ENCODE results near the gene JSRP1.

- TF ChIP-seq CTCF (IDR thresholded peaks at IDR 0.05; ENCODE audit: control extremely low read depth in 1 of 3, insufficient read depth in 1 of 3, low read depth in 1 of 3, low read length in 3 of 3) (no peak), JUN (IDR thresholded peaks at IDR 0.05; ENCODE audit: low read depth, low read length) (no peak), POLR2AphosphoS5 (IDR thresholded peaks at IDR 0.05; ENCODE audit: low read depth, low read length) (no peak), EP300 (IDR thresholded peaks at IDR 0.05; ENCODE audit: borderline replicate concordance in 1 of 2, low read depth in 2 of 2, low read length in 2 of 2) (no peak), POLR2A (IDR thresholded peaks at IDR 0.05; ENCODE audit: control extremely low read depth in 1 of 2, low read depth in 2 of 2, low read length in 2 of 2) (no peak), SRF (IDR thresholded peaks at IDR 0.05; ENCODE audit: low read depth, low read length) (no peak), RAD21 (IDR thresholded peaks at IDR 0.05 in 1 of 2, conservative IDR thresholded peaks at IDR 0.05 in 1 of 2; ENCODE audit: low read depth in 2 of 2, low read length in 2 of 2) (no peak), EZH2 (IDR thresholded peaks at IDR 0.05; ENCODE audit: low read depth, low read length, severe bottlenecking) (no peak), GABPA (IDR thresholded peaks at IDR 0.05; ENCODE audit: borderline replicate concordance, insufficient read depth, low read length) (no peak), RFX5 (IDR thresholded peaks at IDR 0.05; ENCODE audit: borderline replicate concordance, low read depth, low read length) (no peak)
Measured at GRCh38 chr19:2216361-2217225, 39.6 kb downstream of the JSRP1 start.
